Fibroblast of mammary gland (primary cell): ENCODE results near the gene WBP11.
"Not testable (repeated sequence)": the region's sequence is repeated elsewhere in the genome, so short reads cannot be mapped to it uniquely, and the experiment has no call there.

ENCODE experiments used
- DNase-seq: peaks from one replicate; pipeline ENCODE4 v3.0.0-alpha.2; 2010; ENCODE audit warnings: low read depth
- H3K4me3 ChIP-seq: 2 replicates; pipeline ENCODE4 v1.5.1; 2011; ENCODE audit warnings: low read depth, mild to moderate bottlenecking, low read length, moderate library complexity; ENCODE audit not compliant: control insufficient read depth
- TF ChIP-seq, protein P1 (sequence below): conservative IDR thresholded peaks from 2 replicates; pipeline ENCODE4 v1.5.1; 2011; ENCODE audit warnings: low read depth, low read length, inconsistent platforms; ENCODE audit not compliant: control insufficient read depth, insufficient read depth

WBP11 gene

DNA sequence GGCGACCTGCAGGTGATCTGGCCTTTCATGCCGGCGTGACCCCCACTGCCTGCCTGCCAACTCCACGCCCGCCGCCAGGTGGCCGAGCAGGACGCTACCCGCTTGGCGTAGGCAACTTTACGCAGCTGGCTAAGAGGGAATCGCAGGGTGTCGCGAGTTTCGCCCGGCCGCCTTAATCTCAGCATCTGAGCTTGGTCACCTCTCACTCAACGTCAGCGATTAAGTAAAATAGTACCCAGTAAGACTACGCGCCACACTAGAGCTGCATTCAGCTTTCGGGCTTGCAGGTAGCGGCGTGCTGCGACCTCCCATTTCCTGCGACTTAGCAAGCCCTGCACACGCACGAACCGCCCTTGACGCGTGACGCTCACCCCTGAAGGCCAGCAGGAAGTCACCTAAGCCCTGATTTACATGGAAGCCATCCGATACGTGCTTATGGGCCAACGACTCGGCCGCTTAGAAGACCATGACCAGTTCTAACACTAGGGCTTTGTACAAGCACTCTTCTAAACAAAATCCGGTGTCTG is 33.2 kb downstream of the WBP11 start:
- TF ChIP-seq, protein P1, sequence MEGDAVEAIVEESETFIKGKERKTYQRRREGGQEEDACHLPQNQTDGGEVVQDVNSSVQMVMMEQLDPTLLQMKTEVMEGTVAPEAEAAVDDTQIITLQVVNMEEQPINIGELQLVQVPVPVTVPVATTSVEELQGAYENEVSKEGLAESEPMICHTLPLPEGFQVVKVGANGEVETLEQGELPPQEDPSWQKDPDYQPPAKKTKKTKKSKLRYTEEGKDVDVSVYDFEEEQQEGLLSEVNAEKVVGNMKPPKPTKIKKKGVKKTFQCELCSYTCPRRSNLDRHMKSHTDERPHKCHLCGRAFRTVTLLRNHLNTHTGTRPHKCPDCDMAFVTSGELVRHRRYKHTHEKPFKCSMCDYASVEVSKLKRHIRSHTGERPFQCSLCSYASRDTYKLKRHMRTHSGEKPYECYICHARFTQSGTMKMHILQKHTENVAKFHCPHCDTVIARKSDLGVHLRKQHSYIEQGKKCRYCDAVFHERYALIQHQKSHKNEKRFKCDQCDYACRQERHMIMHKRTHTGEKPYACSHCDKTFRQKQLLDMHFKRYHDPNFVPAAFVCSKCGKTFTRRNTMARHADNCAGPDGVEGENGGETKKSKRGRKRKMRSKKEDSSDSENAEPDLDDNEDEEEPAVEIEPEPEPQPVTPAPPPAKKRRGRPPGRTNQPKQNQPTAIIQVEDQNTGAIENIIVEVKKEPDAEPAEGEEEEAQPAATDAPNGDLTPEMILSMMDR = peak; percentile 56
- DNase-seq = peak; percentile 66
- H3K4me3 ChIP-seq = peak overlapping the region; percentile 94

DNA sequence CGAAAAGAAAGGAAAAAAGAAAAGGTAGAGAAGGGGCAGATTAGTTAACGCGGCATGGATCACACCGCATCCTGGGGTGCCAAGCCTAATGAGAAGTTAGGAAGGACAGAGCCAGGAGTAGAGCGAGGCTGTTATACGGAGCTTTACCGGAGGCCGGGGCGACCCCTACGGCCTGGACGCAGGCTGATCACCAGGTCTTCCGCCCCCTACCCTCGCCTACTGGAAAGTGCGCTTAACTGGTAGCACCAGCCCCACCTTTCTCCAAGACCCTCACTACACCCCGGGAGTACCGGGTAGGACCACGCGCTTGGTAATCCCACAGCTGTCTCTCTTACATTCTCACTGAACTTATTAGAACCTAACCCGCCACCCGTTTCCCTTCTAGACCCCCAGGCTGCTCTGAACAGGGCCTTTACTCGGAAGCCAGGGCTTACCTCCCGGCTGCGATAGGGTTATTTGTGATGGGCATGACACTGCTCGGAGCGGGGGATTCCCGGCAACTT is 33.8 kb downstream of the WBP11 start:
- DNase-seq = peak; percentile 23
- TF ChIP-seq, protein P1 = peak; percentile 13
- peak overlapping the region; percentile 94 for H3K4me3 ChIP-seq

DNA sequence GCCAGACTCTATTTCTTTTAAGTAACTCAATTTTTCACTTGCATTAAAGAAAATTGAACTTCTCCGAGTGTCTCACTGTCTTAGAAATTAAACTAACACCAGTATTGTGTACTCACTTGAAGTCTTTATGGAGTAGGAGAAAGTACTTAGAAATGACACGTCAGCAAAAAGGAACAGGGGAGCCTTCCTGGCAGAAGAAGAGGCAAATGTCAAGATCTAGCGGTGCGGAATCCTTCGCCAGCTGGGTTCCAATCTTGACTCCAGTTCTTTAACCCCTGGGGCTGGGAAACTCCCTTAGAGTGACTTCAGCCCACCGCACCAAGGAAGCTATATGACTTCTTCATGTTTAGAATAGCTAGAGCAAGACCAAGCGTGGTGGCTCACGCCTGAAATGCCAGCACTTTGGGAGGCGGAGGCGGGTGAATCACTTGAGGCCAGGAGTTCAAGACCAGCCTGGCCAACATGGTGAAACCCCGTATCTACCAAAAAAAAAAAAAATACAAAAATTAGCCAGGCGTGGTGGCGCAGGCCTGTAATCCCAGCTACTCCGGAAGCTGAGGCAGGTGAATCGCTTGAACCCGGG is 34.4 kb downstream of the WBP11 start:
- peak overlapping the region; percentile 94 for H3K4me3 ChIP-seq
- DNase-seq = peak; percentile 48
- TF ChIP-seq, protein P1 = no peak

DNA sequence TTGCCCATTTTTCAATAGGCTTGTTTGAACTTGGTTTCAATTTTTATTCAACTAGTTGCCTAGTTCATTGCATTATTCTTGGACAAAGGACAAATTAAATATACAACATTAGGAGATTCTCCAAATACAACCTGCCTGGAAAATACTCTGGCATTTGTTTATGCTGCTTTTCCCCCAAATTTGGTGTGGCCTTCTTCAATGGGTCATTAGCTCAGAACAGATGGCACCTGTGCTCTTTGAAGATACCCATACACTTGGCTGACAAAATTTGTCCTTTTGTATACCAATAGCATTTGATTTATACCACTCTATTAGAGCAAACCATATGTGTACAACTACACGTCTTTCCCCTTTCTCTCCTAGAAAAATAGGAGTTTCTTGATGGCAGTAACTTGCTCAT is 35.7 kb downstream of the WBP11 start:
- no peak overlapping the region for H3K4me3 ChIP-seq
- TF ChIP-seq, protein P1 = no peak
- no peak for DNase-seq

DNA sequence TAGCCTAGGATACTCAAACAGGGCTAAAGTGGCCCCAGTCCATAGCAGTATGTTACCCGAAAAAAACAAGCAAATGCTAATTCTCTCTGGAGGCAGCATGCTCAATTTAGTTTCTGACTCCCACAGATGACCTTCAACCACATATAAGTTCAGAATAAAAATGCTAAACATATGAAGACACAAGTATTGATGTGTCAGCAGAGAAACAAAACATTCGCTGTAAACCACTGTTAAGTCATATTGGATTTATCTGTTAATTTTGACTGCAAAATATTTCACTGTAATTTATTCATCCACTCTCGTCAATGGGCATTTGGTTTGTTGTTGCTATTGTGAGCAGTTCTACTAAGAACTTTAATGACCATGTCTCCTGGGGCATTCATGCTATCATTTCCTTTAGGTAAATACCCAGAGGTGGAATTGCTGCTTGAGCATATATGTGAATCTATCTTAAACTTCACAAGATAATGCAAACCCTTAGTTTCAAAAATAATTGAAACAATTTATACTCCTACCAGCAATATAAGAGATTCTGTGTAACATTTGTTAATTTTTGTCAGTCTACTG is 36.5 kb downstream of the WBP11 start:
- TF ChIP-seq, protein P1 = no peak
- no peak for DNase-seq
- H3K4me3 ChIP-seq = no peak overlapping the region

DNA sequence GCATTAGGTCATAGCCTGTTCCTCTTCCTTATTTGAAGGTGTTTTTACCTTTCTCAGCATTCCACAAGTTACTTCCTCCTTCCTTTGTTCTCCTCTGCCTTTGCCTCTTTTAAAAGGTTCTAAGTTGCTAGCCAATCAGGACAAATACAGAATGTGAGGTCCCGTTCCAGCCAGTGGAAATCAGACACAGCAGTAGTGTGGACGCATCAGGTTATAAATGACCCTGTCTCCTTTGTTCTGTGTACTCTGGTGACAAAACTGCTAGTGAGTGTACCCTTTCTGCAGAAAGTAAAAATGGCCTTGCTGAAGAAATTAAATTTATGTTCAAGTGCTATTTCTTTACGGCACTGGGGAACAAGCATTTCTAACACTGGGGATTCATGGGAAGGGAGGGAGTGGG is 37.3 kb downstream of the WBP11 start:
- DNase-seq, H3K4me3 ChIP-seq: not testable (repeated sequence)

DNA sequence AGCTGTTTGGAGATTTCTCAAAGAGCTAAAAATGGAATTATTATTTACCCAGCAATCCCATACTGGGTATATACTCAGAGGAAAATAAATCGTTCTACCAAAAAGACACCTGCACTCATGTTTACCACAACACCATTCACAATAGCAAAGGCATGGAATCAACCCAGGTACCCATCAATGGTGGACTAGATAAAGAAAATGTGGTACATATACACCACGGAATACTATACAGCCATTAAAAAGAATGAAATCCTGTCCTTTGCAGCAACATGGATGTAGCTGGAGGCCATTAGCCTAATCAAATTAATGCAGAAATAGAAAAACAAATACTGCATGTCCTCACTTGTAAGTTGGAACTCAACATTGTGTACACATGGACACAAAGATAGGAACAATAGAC is 37.9 kb downstream of the WBP11 start:
- TF ChIP-seq, protein P1 = no peak
- no peak overlapping the region for H3K4me3 ChIP-seq
- DNase-seq = no peak

DNA sequence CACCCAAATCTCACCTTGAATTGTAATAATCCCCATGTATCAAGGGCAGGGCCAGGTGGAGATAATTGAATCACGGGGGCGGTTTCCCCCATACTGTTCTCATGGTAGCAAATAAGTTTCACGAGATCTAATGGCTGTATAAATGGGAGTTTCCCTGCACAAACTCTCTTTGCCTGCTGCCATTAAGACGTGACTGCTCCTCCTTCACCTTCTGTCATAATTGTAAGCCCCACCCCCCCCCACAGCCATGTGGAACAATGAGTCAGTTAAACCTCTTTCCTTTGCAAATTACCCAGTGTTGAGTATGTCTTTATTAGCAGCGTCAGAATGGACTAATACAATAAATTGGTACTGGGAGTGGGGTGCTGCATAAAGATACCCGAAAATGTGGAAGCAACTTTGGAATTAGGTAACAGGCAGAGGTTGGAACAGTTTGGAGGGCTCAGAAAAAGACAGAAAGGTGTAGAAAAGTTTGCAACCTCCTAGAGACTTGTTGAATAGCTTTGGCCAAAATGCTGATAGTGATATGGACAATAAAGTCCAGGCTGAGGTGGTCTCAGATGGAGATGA is 43.5 kb downstream of the WBP11 start:
- DNase-seq, H3K4me3 ChIP-seq: not testable (repeated sequence)
